Liver (tissue), 3 donors: ENCODE measurements around the gene ABTB2.

Experiments used
- EGR1 ChIP-seq, 2 donors: IDR thresholded peaks; 2 replicates each; pipeline ENCODE4 v1.6.1; 2016 to 2018; ENCODE audit warnings: antibody characterized with exemption in 2 of 2, low read depth in 2 of 2
- GABPA ChIP-seq, 2 donors: IDR thresholded peaks in 1 of 2; conservative IDR thresholded peaks in 1 of 2; 2 replicates each; pipeline ENCODE4 v1.6.1; 2016; ENCODE audit warnings: antibody characterized with exemption in 2 of 2, mild to moderate bottlenecking in 1 of 2, moderate library complexity in 1 of 2
- HNF4A ChIP-seq, 2 donors: conservative IDR thresholded peaks; 2 replicates each; pipeline ENCODE4 v1.6.1; 2016; ENCODE audit warnings: antibody characterized with exemption in 2 of 2, mild to moderate bottlenecking in 2 of 2
- HNF4G ChIP-seq: IDR thresholded peaks from 2 replicates; pipeline ENCODE4 v1.6.1; 2016; ENCODE audit warnings: antibody characterized with exemption
- RAD21 ChIP-seq, 2 donors: IDR thresholded peaks; 2 replicates each; pipeline ENCODE4 v1.6.1; 2016; ENCODE audit warnings: antibody characterized with exemption in 2 of 2, mild to moderate bottlenecking in 2 of 2
- TAF1 ChIP-seq: conservative IDR thresholded peaks from 2 replicates; pipeline ENCODE4 v1.6.1; 2016; ENCODE audit warnings: antibody characterized with exemption, mild to moderate bottlenecking
- YY1 ChIP-seq: IDR thresholded peaks from 2 replicates; pipeline ENCODE4 v1.6.1; 2016; ENCODE audit warnings: antibody characterized with exemption, mild to moderate bottlenecking
- ZBTB33 ChIP-seq: IDR thresholded peaks from 2 replicates; pipeline ENCODE4 v1.6.1; 2016; ENCODE audit warnings: antibody characterized with exemption
- TF ChIP-seq, protein P1 (sequence below): fragments of 150-350 bp; IDR thresholded peaks from 2 replicates; pipeline ENCODE4 v1.5.1; 2017; ENCODE audit warnings: improper control_type of control experiment, low read depth, low read length; ENCODE audit not compliant: missing input control
- donor health status: healthy.
- donor health status: healthy.

GRCh38 chr11:34267417-34267816 lies 90.4 kb downstream of the ABTB2 start:
- TF ChIP-seq TAF1, result no peak
- TF ChIP-seq, protein P1, sequence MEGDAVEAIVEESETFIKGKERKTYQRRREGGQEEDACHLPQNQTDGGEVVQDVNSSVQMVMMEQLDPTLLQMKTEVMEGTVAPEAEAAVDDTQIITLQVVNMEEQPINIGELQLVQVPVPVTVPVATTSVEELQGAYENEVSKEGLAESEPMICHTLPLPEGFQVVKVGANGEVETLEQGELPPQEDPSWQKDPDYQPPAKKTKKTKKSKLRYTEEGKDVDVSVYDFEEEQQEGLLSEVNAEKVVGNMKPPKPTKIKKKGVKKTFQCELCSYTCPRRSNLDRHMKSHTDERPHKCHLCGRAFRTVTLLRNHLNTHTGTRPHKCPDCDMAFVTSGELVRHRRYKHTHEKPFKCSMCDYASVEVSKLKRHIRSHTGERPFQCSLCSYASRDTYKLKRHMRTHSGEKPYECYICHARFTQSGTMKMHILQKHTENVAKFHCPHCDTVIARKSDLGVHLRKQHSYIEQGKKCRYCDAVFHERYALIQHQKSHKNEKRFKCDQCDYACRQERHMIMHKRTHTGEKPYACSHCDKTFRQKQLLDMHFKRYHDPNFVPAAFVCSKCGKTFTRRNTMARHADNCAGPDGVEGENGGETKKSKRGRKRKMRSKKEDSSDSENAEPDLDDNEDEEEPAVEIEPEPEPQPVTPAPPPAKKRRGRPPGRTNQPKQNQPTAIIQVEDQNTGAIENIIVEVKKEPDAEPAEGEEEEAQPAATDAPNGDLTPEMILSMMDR, result no peak
- TF ChIP-seq YY1, result no peak
- no peak for TF ChIP-seq EGR1 (IDR thresholded peaks at IDR 0.05; ENCODE audit: low read depth in 2 of 2)
- TF ChIP-seq HNF4G, result no peak
- TF ChIP-seq GABPA (IDR thresholded peaks at IDR 0.05 in 1 of 2, conservative IDR thresholded peaks at IDR 0.05 in 1 of 2), result no peak
- no peak for TF ChIP-seq ZBTB33
- no peak for TF ChIP-seq HNF4A (conservative IDR thresholded peaks at IDR 0.05)
- TF ChIP-seq RAD21 (IDR thresholded peaks at IDR 0.05), result no peak
